Stimulated activated CD4-positive, alpha-beta T cell treated with anti-CD3 and anti-CD28 coated beads, TNF-alpha, amount 100 ng/mL, for 1 hour (primary cell): ENCODE data around the gene PKP1.
"Not testable (repeated sequence)": the region's sequence is repeated elsewhere in the genome, so short reads cannot be mapped to it uniquely, and the experiment has no call there.

Experiments
- DNase-seq, 3 donors: peaks; one replicate each; pipeline ENCODE4 v3.0.0-alpha.2; 2020; ENCODE audit warnings: low read depth in 3 of 3, low spot score in 1 of 3

The PKP1 gene

GRCh38 chr1:201282931-201283829 lies at the start of gene PKP1:
PKP1 (plus strand) TSS chr1:201283506; CDS start chr1:201283703, 197 bp downstream.
- no peak for DNase-seq

DNA sequence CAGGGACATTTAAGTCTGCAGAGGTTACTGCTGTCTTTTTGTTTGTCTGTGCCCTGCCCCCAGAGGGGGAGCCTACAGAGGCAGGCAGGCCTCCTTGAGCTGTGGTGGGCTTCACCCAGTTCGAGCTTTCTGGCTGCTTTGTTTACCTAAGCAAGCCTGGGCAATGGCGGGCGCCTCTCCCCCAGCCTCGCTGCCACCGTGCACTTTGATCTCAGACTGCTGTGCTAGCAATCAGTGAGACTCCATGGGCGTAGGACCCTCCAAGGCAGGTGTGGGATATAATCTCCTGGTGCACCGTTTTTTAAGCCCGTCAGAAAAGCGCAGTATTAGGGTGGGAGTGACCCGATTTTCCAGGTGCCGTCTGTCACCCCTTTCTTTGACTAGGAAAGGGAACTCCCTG lies 43.7 kb upstream of the PKP1 start:
- DNase-seq: not testable (repeated sequence)

GRCh38 chr1:201240171-201240570 lies 43.1 kb upstream of the PKP1 start:
- no peak for DNase-seq

GRCh38 chr1:201241736-201242135 lies 41.6 kb upstream of the PKP1 start:
- no peak for DNase-seq

DNA sequence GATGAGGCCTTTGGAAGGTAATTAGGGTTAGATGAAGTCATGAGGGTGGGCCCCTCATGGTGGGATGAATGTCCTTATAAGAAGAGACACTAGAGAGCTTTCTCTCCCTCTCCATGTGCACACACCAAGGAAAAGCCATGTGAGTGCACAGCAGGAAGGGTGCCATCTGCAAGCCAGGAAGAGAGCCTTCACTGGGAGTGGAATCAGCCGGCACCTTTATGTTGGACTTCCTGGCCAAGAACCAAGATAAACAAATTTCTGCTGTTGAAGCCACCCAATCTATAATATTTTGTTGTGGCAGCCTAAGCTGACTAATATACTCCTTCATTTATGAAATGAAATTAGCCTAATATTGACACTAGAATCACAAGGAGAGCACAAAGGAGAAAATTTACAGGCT lies 38.2 kb upstream of the PKP1 start:
- DNase-seq: no peak

GRCh38 chr1:201248721-201249559 lies 34.4 kb upstream of the PKP1 start:
- DNase-seq: no peak

DNA sequence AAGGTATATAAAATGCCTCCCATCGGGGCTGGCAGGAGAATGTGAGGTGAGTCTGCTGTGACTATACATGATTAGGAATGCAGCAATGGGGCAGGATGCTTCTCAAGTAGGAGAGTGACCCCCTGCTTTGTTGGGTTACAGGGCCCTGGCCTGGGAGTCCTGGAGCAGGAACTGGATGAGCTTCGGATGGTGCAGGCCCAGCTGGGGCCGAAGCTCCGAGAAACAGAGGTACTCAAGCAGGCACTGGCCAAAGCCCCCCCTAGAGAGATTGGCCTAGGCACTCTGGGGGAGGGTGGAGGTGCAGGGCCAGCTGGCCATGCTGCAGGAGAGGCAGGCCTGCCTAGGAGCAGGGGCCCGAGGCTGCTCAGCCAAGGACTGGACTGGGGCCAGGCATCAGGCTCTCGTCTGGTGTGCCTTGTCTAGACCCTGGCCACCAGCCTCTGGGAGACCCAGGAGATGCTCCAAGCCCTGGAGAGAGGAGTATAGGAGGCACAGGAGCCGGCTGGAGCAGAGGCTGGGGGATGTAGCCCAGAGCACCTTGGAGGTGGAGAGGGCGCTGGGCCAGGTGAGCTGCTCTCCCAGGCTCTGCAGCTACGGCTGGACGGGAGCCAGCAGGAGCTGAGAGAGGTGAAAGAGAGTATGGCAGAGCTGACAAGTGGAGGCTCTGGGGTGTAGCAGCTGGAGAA lies 32.8 kb upstream of the PKP1 start:
- DNase-seq: no peak

DNA sequence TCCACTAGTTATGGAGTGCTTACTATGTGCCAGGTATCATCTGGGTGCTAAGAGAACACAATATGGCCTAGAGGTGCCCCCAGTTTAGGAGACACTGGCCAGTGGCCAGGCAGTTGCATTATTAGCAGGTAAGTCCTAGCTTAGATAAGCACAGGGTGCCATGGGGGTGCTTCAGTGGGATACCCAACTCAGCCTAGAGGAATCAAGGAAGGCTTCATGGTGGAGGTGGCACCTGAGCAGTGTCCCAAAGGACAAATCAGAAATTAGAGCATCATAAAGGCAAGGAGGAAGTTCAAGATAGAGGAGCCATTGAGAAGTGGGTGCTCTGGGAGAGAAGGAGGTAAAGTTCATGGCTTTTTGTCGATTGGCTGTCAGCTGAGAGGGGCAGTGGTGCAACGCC lies 31.9 kb upstream of the PKP1 start:
- DNase-seq: no peak

DNA sequence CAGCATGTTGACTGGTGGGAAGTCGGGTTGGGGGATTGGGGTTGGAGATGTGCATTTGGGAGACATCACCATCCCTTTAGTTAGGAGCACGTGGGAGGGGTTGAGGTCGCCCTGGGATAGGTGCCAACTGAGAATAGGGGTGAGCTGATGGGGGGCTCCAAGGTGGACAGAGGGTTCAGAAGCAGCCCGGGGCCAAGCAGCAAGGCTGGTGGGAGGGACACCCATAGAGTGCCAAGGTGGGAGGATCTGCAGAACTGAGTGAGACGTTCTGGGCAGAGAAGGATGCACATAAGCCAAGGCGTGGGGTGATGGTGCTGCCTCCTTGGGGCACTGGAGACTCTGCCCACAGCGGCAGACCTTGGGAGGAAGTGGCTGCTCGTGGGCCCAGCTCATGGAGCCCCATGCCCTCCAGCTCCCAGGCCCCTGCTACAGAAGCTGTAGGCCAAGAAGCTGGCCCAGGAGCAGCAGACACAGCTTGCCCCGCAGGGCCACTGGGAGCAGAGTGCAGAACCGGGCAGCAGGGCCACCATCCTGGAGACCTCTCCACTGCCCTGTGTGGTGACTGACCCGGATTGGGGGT lies 31.4 kb upstream of the PKP1 start:
- DNase-seq: no peak

DNA sequence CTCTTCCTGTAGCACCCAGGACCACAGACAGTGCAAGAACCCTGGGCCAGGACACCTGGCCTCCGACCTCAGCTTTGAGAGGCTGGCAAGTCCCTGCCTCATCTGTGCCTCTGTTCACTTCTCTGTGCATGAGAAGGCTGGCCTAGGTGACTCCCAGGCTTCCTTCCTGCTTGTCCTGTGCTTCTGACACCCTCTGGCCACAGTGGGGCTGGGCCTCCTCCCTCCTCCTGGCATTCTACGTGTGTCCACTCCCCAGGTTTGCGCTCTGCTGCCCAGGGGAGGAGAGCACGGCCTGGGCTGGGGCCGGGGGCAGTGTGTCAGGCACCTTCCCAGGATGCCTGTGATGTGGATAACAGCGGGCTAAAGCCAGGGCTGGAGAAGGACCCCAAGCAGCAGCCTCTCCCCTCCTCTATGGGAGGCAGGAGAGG lies 30.3 kb upstream of the PKP1 start:
- DNase-seq: no peak

DNA sequence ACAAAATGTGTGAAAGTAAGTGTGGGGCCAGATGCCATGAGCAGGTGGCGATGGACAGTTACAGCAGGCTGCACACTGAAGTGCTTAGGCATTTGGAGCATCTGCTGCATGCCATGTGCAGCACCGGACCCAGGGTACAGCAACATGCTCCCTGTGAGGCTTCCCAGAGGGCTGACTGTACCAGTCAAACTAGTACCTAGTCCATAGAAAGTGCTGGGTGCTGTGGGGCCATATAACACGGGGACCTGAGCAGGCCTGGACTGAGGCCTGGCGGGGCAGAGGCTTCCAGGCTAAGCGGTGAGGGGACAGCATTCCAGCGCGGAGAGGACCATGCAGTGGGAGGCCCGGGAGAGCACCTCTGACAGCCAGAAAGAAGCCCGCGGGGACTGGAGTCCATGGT lies 29.9 kb upstream of the PKP1 start:
- no peak for DNase-seq

DNA sequence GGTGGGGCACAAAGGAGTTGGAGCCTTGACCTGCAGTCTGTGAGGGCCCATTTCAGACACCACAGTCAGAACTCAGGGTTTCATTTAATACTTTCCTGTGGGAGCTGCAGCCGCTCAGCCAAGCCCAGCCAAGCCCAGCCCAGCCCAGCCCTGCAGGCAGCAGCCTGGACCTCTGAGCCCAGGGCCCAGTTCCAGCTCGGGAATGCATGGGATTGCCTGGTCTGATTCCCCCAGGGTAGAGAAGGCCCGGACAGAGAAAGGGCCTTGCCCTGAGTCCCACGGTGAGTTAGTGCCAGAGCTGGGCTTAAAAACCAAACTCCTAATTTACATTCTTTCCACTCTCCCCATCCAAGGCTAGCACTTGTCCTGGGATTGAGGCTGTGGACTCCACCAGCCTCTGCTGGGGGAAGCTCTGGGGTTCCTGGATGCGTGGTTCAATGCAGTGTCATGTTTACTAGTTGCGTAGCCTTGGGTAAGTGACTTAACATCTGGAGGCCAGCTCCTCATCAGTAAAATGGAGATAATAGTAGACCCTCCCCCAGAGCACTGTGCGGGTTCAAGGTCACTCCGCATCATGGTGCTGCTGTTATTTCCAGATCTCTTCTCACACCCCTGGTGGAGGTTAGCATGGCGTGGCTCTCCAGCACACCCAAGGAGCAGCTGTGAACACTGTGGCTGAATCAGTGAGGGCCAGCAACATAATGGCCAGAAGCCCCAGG lies 29.2 kb upstream of the PKP1 start:
- DNase-seq: no peak

DNA sequence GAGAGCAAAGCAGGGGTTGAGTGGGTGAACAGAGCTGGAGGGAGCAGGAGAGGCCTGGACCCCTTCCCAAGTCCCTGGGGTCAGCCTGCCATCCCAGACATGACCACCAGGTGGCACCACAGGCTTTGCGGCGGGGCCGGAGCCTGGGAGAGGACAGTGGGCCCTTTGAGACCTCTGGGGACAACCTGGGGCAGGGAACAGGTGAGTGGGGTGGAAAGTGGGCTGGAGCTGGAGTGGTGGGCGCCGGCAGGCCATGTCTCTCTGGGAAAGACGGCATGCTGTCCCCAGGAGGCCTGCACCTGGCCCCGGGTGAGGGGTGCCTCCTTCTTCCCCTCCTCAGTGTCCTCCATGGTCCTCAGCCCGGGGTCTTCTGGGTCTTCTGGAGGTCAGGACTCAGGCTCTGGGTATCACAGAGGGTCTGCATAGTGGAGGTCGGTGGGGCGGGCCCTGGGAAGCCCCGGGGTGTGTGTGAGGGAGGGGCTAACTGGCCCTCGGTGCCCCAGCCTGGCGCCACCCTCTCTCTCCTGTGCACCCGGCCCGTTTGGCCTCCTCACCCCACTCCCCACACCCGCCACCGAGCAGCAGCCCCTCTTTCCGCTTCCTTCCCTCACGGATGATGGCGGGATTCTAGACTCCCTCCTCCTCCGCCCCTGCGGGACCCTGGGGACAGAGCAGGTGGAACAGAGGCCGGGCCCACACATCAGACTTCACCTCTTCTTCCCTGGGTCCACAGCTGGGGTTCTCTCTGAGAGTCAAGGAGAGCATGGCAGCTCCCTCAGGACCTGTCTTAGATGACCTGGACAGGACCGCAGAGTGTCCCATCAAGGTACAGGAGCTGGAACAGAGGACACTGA lies 28.5 kb upstream of the PKP1 start:
- DNase-seq: peak in 2 of 3 donors; percentile 23 to 59

GRCh38 chr1:201255479-201256362 lies 27.6 kb upstream of the PKP1 start:
- no peak for DNase-seq

DNA sequence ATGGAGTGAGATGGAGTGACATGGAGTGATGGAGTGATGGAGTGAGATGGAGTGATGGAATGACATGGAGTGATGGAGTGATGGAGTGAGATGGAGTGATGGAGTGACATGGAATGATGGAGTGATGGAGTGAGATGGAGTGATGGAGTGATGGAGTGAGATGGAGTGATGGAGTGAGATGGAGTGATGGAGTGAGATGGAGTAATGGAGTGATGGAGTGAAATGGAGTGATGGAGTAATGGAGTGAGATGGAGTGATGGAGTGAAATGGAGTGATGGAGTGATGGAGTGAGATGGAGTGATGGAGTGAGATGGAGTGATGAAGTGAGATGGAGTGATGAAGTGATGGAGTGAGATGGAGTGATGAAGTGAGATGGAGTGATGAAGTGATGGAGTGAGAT lies 25.2 kb upstream of the PKP1 start:
- not testable (repeated sequence) for DNase-seq

GRCh38 chr1:201258763-201259230 lies 24.5 kb upstream of the PKP1 start:
- no peak for DNase-seq

- no peak for DNase-seq
Measured at GRCh38 chr1:201259476-201260235, 23.6 kb upstream of the PKP1 start.

- no peak for DNase-seq
Measured at GRCh38 chr1:201260236-201260590, 23.1 kb upstream of the PKP1 start.
